Peyer's patch (tissue), 4 donors: Measurements from ENCODE around the gene HSDL1. TPM values are rescaled to one million over a fixed set of nuclear protein-coding genes. Genes with fewer than 3 reads are reported as not detected.

Source experiments
- DNase-seq, 3 donors: peaks; one replicate each; pipeline ENCODE4 v3.0.0-alpha.2; 2017 to 2019
- H3K27ac ChIP-seq, 4 donors: fragments of 200-600 bp; sonication (generic); one replicate each; pipeline ENCODE4 v1.5.1; 2016 to 2019
- H3K27me3 ChIP-seq, 2 donors: fragments of 200-600 bp; sonication (generic); one replicate each; pipeline ENCODE4 v1.5.1; 2019
- H3K36me3 ChIP-seq, 3 donors: fragments of 200-600 bp; sonication (generic); one replicate each; pipeline ENCODE4 v1.5.1; 2016 to 2019
- H3K4me1 ChIP-seq, 4 donors: fragments of 200-600 bp; sonication (generic); one replicate each; pipeline ENCODE4 v1.5.1; 2016 to 2019
- H3K4me3 ChIP-seq, 4 donors: fragments of 200-600 bp; sonication (generic); 1 replicate in 3 of 4; 2 replicates in 1 of 4; pipeline ENCODE4 v1.5.1; 2016 to 2019; ENCODE audit warnings: mild to moderate bottlenecking in 1 of 4
- H3K9me3 ChIP-seq, 4 donors: fragments of 200-600 bp; sonication (generic); one replicate each; pipeline ENCODE4 v1.5.1; 2016 to 2019; ENCODE audit warnings: mild to moderate bottlenecking in 1 of 4
- CTCF ChIP-seq, 6 experiments: fragments of 450-650 bp in 4 of 6; fragments of 200-600 bp in 2 of 6; sonication (generic) in 1 of 6; IDR thresholded peaks; one replicate each; pipeline ENCODE4 v1.5.1; 2017 to 2019; ENCODE audit warnings: antibody characterized with exemption in 6 of 6, mild to moderate bottlenecking in 3 of 6, moderate library complexity in 1 of 6
- POLR2A ChIP-seq, 2 donors: fragments of 450-650 bp; IDR thresholded peaks; one replicate each; pipeline ENCODE4 v1.5.1; 2017; ENCODE audit warnings: antibody characterized with exemption in 2 of 2, mild to moderate bottlenecking in 2 of 2, moderate library complexity in 2 of 2
- total RNA-seq, 4 donors: library from RNA; depleted of rRNA; stranded (reverse); fragments of >200 nt; gene quantifications; one replicate each; pipeline ENCODE4 v1.1.0, GENCODE V29; 2016

Gene HSDL1
- total RNA-seq, 4 donors from 2014 or later, result 8.4 to 25.0 (median 10.8) TPM

DNA sequence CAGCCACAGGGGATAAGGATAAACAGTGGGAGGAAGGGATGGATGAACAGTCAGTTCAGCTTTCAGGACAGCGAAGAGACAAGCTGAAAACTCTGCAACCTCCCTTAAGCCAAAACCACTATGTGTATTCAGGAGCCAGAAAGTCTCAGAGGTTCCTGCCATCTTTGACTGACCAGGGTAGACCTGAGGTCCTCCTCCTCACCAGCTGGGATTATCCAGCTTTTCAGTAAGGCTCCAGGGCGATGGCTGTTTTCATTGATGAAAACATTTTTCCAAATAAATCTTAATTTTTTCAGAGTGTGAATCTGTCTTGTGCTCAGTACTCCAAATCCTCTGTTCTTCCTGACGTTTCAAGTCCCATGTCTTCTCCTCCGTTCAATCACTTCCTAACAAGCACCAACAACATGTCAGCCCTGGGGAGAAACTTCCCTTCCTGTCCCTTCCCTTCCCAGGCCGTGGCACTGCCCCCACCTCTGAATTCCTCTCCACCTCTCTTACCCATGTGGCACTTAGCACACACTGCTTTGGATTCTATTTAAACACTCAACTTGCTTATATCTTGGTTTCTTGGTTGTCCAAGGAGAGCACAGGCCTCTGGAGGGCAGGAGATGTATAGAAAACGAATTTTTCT, 5.2 kb downstream of the HSDL1 start:
- Histone ChIP-seq H3K4me1 (peaks cover 0 to 9% (median 0%) of the 10 kb centered on the region in 4 donors), H3K36me3 (no peaks in the 10 kb centered on the region), H3K27ac (no peak overlapping the region), H3K9me3 (no peaks in the 10 kb centered on the region), H3K27me3 (no peaks in the 10 kb centered on the region), H3K4me3 (no peak overlapping the region)
- no peak for DNase-seq
- TF ChIP-seq CTCF (IDR thresholded peaks at IDR 0.05) (no peak), POLR2A (IDR thresholded peaks at IDR 0.05) (no peak)

- DNase-seq, result no peak
- Histone ChIP-seq H3K27me3 (no peaks in the 10 kb centered on the region), H3K4me3 (no peak overlapping the region), H3K9me3 (no peaks in the 10 kb centered on the region), H3K36me3 (no peaks in the 10 kb centered on the region), H3K4me1 (peaks cover 0 to 6% (median 0%) of the 10 kb centered on the region in 4 donors), H3K27ac (no peak overlapping the region)
- no peak for TF ChIP-seq CTCF (IDR thresholded peaks at IDR 0.05)
- no peak for TF ChIP-seq POLR2A (IDR thresholded peaks at IDR 0.05)
Observed at GRCh38 chr16:84138824-84139627, 6.0 kb downstream of the HSDL1 start.

- H3K27ac ChIP-seq, result no peak overlapping the region
- H3K9me3 ChIP-seq, result no peaks in the 10 kb centered on the region
- no peak overlapping the region for H3K4me3 ChIP-seq
- H3K36me3 ChIP-seq, result no peaks in the 10 kb centered on the region
- H3K4me1 ChIP-seq, result peaks cover 0 to under 1% (median 0%) of the 10 kb centered on the region in 4 donors
- TF ChIP-seq POLR2A (IDR thresholded peaks at IDR 0.05), result no peak
- TF ChIP-seq CTCF (IDR thresholded peaks at IDR 0.05), result no peak
- H3K27me3 ChIP-seq, result no peaks in the 10 kb centered on the region
- DNase-seq, result no peak
Observed at GRCh38 chr16:84138500-84138823, 6.5 kb downstream of the HSDL1 start.

DNA sequence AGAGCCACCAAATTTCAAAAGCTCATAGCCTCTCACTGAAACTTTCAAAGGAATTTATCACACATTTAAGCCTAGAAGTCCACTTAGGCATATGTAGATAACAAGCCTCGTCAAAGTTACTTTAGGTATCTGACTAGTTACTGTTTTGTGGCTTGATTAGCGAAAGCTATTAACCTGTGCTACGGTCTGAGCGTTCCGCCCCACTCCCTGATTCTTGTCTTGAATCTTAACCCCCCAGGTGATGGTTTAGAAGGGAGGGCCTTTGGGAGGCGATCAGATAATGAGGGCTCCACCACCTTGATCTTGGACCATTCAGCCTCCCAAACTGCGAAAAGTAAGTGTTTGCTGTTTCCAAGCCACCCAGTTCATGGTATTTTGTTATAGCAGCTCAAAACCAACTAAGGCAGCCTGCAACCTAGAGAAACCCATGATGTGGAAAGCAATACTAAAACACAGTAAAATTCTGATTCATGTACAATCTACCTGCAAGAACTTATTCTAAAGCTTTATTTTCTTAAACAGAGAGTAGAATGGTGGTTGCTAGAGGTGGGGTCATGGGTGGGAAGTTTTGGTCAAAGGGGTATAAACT, 7.1 kb downstream of the HSDL1 start:
- no peak for DNase-seq

GRCh38 chr16:84137287-84137686, 7.7 kb downstream of the HSDL1 start:
- Histone ChIP-seq H3K36me3 (no peaks in the 10 kb centered on the region), H3K9me3 (no peaks in the 10 kb centered on the region), H3K4me1 (no peaks in the 10 kb centered on the region), H3K27me3 (no peaks in the 10 kb centered on the region), H3K4me3 (no peak overlapping the region), H3K27ac (no peak overlapping the region)
- DNase-seq, result no peak
- TF ChIP-seq CTCF (IDR thresholded peaks at IDR 0.05), result no peak
- no peak for TF ChIP-seq POLR2A (IDR thresholded peaks at IDR 0.05)

More for the DNA sequence above, 7.1 kb downstream of the HSDL1 start:
- Histone ChIP-seq H3K27ac (no peak overlapping the region), H3K4me1 (no peaks in the 10 kb centered on the region), H3K9me3 (no peaks in the 10 kb centered on the region), H3K27me3 (no peaks in the 10 kb centered on the region), H3K4me3 (no peak overlapping the region), H3K36me3 (no peaks in the 10 kb centered on the region)
- TF ChIP-seq CTCF (IDR thresholded peaks at IDR 0.05) (no peak), POLR2A (IDR thresholded peaks at IDR 0.05) (no peak)
